Prostate gland (tissue), 2 donors: ENCODE results near the gene VPS33A.

ENCODE experiments used
- CTCF ChIP-seq, 4 experiments: fragments of 200-600 bp in 2 of 4; fragments of 450-650 bp in 2 of 4; sonication (generic) in 2 of 4; IDR thresholded peaks; 1 replicate in 3 of 4; 2 replicates in 1 of 4; pipeline ENCODE4 v1.5.1; 2016 to 2019; ENCODE audit warnings: antibody characterized with exemption in 4 of 4, mild to moderate bottlenecking in 2 of 4, moderate library complexity in 2 of 4
- POLR2A ChIP-seq: fragments of 450-650 bp; IDR thresholded peaks from one replicate; pipeline ENCODE4 v1.6.1; 2016; ENCODE audit warnings: antibody characterized with exemption, mild to moderate bottlenecking

GRCh38 chr12:122184517-122184916 lies 81.8 kb downstream of the VPS33A start:
- TF ChIP-seq POLR2A (no peak), CTCF (IDR thresholded peaks at IDR 0.05) (no peak)
